ENCODE results near the gene NUDT16L1.

Gene NUDT16L1

GRCh38 chr16:4684058-4684715 is 9.2 kb upstream of the NUDT16L1 start:
- H3K79me2 ChIP-seq (ENCODE audit: insufficient read depth, low read length), result no peaks in the 10 kb centered on the region

GRCh38 chr16:4684763-4685162 is 8.6 kb upstream of the NUDT16L1 start:
- H3K27ac ChIP-seq (ENCODE audit: low read depth, low read length, poor library complexity, severe bottlenecking), result no peak overlapping the region
- no peak overlapping the region for H3K9ac ChIP-seq (ENCODE audit: low read length)
- no peaks in the 10 kb centered on the region for H3K27me3 ChIP-seq (ENCODE audit: insufficient read depth, low read length)
- no peaks in the 10 kb centered on the region for H3F3A ChIP-seq (ENCODE audit: insufficient read depth, low read length)
- H3K4me1 ChIP-seq (ENCODE audit: insufficient read depth, low read length, severe bottlenecking), result no peaks in the 10 kb centered on the region
- H3K4me3 ChIP-seq (ENCODE audit: low read depth, low read length, poor library complexity, severe bottlenecking), result no peak overlapping the region
- no peak for TF ChIP-seq EZH2 (IDR thresholded peaks at IDR 0.05; ENCODE audit: borderline replicate concordance, low read length)
- TF ChIP-seq, protein P1, sequence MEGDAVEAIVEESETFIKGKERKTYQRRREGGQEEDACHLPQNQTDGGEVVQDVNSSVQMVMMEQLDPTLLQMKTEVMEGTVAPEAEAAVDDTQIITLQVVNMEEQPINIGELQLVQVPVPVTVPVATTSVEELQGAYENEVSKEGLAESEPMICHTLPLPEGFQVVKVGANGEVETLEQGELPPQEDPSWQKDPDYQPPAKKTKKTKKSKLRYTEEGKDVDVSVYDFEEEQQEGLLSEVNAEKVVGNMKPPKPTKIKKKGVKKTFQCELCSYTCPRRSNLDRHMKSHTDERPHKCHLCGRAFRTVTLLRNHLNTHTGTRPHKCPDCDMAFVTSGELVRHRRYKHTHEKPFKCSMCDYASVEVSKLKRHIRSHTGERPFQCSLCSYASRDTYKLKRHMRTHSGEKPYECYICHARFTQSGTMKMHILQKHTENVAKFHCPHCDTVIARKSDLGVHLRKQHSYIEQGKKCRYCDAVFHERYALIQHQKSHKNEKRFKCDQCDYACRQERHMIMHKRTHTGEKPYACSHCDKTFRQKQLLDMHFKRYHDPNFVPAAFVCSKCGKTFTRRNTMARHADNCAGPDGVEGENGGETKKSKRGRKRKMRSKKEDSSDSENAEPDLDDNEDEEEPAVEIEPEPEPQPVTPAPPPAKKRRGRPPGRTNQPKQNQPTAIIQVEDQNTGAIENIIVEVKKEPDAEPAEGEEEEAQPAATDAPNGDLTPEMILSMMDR (IDR thresholded peaks at IDR 0.05; ENCODE audit: low read length), result no peak
- no peaks in the 10 kb centered on the region for H3K9me3 ChIP-seq (ENCODE audit: low read length)
- no peak overlapping the region for H3K4me2 ChIP-seq (ENCODE audit: low read length)
- no peaks in the 10 kb centered on the region for H3K79me2 ChIP-seq (ENCODE audit: insufficient read depth, low read length)
- peaks cover 32% of the 10 kb centered on the region for H3K36me3 ChIP-seq (ENCODE audit: insufficient read depth, low read length)
- no peaks in the 10 kb centered on the region for H4K20me1 ChIP-seq (ENCODE audit: insufficient read depth, low read length)
- no peak overlapping the region for H2AFZ ChIP-seq (ENCODE audit: low read length)
- no peaks in the 10 kb centered on the region for H3K9me2 ChIP-seq (ENCODE audit: low read depth, low read length)

More at GRCh38 chr16:4684058-4684715, 9.2 kb upstream of the NUDT16L1 start:
- Histone ChIP-seq H3K4me3 (ENCODE audit: low read depth, low read length, poor library complexity, severe bottlenecking) (no peak overlapping the region), H3K4me1 (ENCODE audit: insufficient read depth, low read length, severe bottlenecking) (no peaks in the 10 kb centered on the region), H4K20me1 (ENCODE audit: insufficient read depth, low read length) (no peaks in the 10 kb centered on the region), H3K27me3 (ENCODE audit: insufficient read depth, low read length) (no peaks in the 10 kb centered on the region), H3F3A (ENCODE audit: insufficient read depth, low read length) (no peaks in the 10 kb centered on the region), H3K27ac (ENCODE audit: low read depth, low read length, poor library complexity, severe bottlenecking) (no peak overlapping the region), H3K9me3 (ENCODE audit: low read length) (no peaks in the 10 kb centered on the region), H3K9ac (ENCODE audit: low read length) (no peak overlapping the region), H3K4me2 (ENCODE audit: low read length) (no peak overlapping the region), H3K36me3 (ENCODE audit: insufficient read depth, low read length) (peaks cover 32% of the 10 kb centered on the region), H2AFZ (ENCODE audit: low read length) (no peak overlapping the region), H3K9me2 (ENCODE audit: low read depth, low read length) (no peaks in the 10 kb centered on the region)
- no peak for TF ChIP-seq EZH2 (IDR thresholded peaks at IDR 0.05; ENCODE audit: borderline replicate concordance, low read length)
- TF ChIP-seq, protein P1 (IDR thresholded peaks at IDR 0.05; ENCODE audit: low read length), result no peak

- no peak overlapping the region for H2AFZ ChIP-seq (ENCODE audit: low read length)
- H3F3A ChIP-seq (ENCODE audit: insufficient read depth, low read length), result no peaks in the 10 kb centered on the region
- H3K9ac ChIP-seq (ENCODE audit: low read length), result no peak overlapping the region
- no peaks in the 10 kb centered on the region for H3K27me3 ChIP-seq (ENCODE audit: insufficient read depth, low read length)
- peaks cover 32% of the 10 kb centered on the region for H3K36me3 ChIP-seq (ENCODE audit: insufficient read depth, low read length)
- H3K9me2 ChIP-seq (ENCODE audit: low read depth, low read length), result no peaks in the 10 kb centered on the region
- no peaks in the 10 kb centered on the region for H3K9me3 ChIP-seq (ENCODE audit: low read length)
- H4K20me1 ChIP-seq (ENCODE audit: insufficient read depth, low read length), result no peaks in the 10 kb centered on the region
- no peak overlapping the region for H3K4me2 ChIP-seq (ENCODE audit: low read length)
- H3K27ac ChIP-seq (ENCODE audit: low read depth, low read length, poor library complexity, severe bottlenecking), result no peak overlapping the region
- TF ChIP-seq, protein P1 (IDR thresholded peaks at IDR 0.05; ENCODE audit: low read length), result no peak
- no peak for TF ChIP-seq EZH2 (IDR thresholded peaks at IDR 0.05; ENCODE audit: borderline replicate concordance, low read length)
- no peaks in the 10 kb centered on the region for H3K4me1 ChIP-seq (ENCODE audit: insufficient read depth, low read length, severe bottlenecking)
- no peak overlapping the region for H3K4me3 ChIP-seq (ENCODE audit: low read depth, low read length, poor library complexity, severe bottlenecking)
- no peaks in the 10 kb centered on the region for H3K79me2 ChIP-seq (ENCODE audit: insufficient read depth, low read length)
Observed at GRCh38 chr16:4685292-4685691, 8.1 kb upstream of the NUDT16L1 start.
